A549 (cell line): ENCODE results near the gene CDC42BPB. TPM values are rescaled to one million over a fixed set of nuclear protein-coding genes. Genes with fewer than 3 reads are reported as not detected.

ENCODE experiments used
- ATAC-seq, 2 experiments: fragments of 200-7000 bp in 1 of 2; fragments of >200 bp in 1 of 2; cut with Nextera tagmentation in 1 of 2; cut with Tn5 transposase in 1 of 2; 3 replicates each; pipeline versions ENCODE4 v1.8.0 to v1.9.1; 2018 to 2020; ENCODE audit warnings: mild to moderate bottlenecking in 1 of 2, moderate library complexity in 1 of 2
- CTCF ChIA-PET: fragments of 300-600 bp; sonication (Branson Sonifier 250); formaldehyde crosslinking; extraction: SDS; loops from one replicate; lab custom pipeline; 2021; ENCODE audit warnings: antibody characterized with exemption, inconsistent platforms; lab: Yijun Ruan, JAX
- POLR2A ChIA-PET: fragments of 350-600 bp; formaldehyde crosslinking; extraction: SDS; loops from one replicate; lab custom pipeline; 2021; ENCODE audit warnings: antibody characterized with exemption, inconsistent platforms; lab: Yijun Ruan, JAX
- DNase-seq, 2 experiments: peaks; one replicate each; pipeline versions ENCODE4 v3.0.0 to v3.0.0-alpha.2; 2011 to 2016; ENCODE audit warnings: low read depth in 1 of 2, low spot score in 1 of 2
- FAIRE-seq: peaks from 2 replicates; lab custom pipeline; 2011; peaks lifted over from hg19 to GRCh38; lab: Jason Lieb, UNC
- H3K27ac ChIP-seq, 2 experiments: fragments of >200 bp; sonication (Bioruptor Twin); formaldehyde crosslinking; 3 replicates each; pipeline ENCODE4 v1.5.1; 2016 to 2017
- H3K4me1 ChIP-seq: fragments of >200 bp; sonication (Bioruptor Twin); formaldehyde crosslinking; 3 replicates; pipeline ENCODE4 v1.6.1; 2016
- H3K4me2 ChIP-seq: fragments of >200 bp; sonication (Bioruptor Twin); formaldehyde crosslinking; 3 replicates; pipeline ENCODE4 v1.6.1; 2016
- H3K4me3 ChIP-seq: fragments of >200 bp; sonication (Bioruptor Twin); formaldehyde crosslinking; 3 replicates; pipeline ENCODE4 v1.5.1; 2016
- H3K9me3 ChIP-seq: fragments of >200 bp; sonication (Bioruptor Twin); formaldehyde crosslinking; 3 replicates; pipeline ENCODE4 v1.6.1; 2016
- CBX8 ChIP-seq: fragments of 200-600 bp; sonication (generic); IDR thresholded peaks from 2 replicates; pipeline ENCODE4 v1.6.1; 2016
- CHD2 ChIP-seq: fragments of 150-350 bp; IDR thresholded peaks from 2 replicates; pipeline ENCODE4 v1.6.1; 2014; ENCODE audit warnings: low read length; ENCODE audit not compliant: partially characterized antibody
- EHF ChIP-seq: fragments of 250-450 bp; sonication (Bioruptor Pico); IDR thresholded peaks from 2 replicates; pipeline ENCODE4 v1.5.0; 2020; ENCODE audit warnings: mild to moderate bottlenecking
- EHMT2 ChIP-seq: fragments of 200-600 bp; sonication (generic); IDR thresholded peaks from 2 replicates; pipeline ENCODE4 v1.6.1; 2016; ENCODE audit warnings: antibody characterized with exemption, low read depth, mild to moderate bottlenecking, moderate library complexity
- EP300 ChIP-seq, 2 experiments: fragments of >200 bp; sonication (Bioruptor Twin); formaldehyde crosslinking; IDR thresholded peaks; 2 replicates in 1 of 2; 3 replicates in 1 of 2; pipeline ENCODE4 v1.6.1; 2016 to 2017
- HOXA7 ChIP-seq: fragments of 250-450 bp; sonication (Bioruptor Pico); IDR thresholded peaks from 2 replicates; pipeline ENCODE4 v1.5.0; 2020; ENCODE audit warnings: mild to moderate bottlenecking, moderate library complexity
- HOXB13 ChIP-seq: fragments of 250-450 bp; sonication (Bioruptor Pico); IDR thresholded peaks from 2 replicates; pipeline ENCODE4 v1.5.0; 2020; ENCODE audit warnings: low read depth, mild to moderate bottlenecking, moderate library complexity
- JUN ChIP-seq, 2 experiments: fragments of >200 bp; sonication (Bioruptor Twin); formaldehyde crosslinking; IDR thresholded peaks; 2 replicates in 1 of 2; 3 replicates in 1 of 2; pipeline ENCODE4 v1.6.1; 2016 to 2017
- JUNB ChIP-seq: fragments of >200 bp; sonication (Bioruptor Twin); formaldehyde crosslinking; IDR thresholded peaks from 2 replicates; pipeline ENCODE4 v1.6.1; 2016
- MAFK ChIP-seq: fragments of 450-650 bp; IDR thresholded peaks from 2 replicates; pipeline ENCODE4 v1.6.1; 2014; ENCODE audit not compliant: partially characterized antibody
- POLR2A ChIP-seq: IDR thresholded peaks from 2 replicates; pipeline ENCODE4 v1.6.1; 2012; ENCODE audit warnings: mild to moderate bottlenecking, low read length
- RAD21 ChIP-seq, 2 experiments: fragments of >200 bp in 1 of 2; sonication (Bioruptor Twin) in 1 of 2; formaldehyde crosslinking in 1 of 2; IDR thresholded peaks in 1 of 2; conservative IDR thresholded peaks in 1 of 2; 2 replicates in 1 of 2; 3 replicates in 1 of 2; pipeline ENCODE4 v1.6.1; 2012 to 2018; ENCODE audit warnings: inconsistent platforms in 1 of 2
- RARB ChIP-seq: fragments of 250-450 bp; sonication (Bioruptor Pico); IDR thresholded peaks from 2 replicates; pipeline ENCODE4 v1.8.0; 2021; ENCODE audit warnings: mild to moderate bottlenecking, moderate library complexity
- RCOR1 ChIP-seq: fragments of 150-350 bp; IDR thresholded peaks from 2 replicates; pipeline ENCODE4 v1.6.1; 2014; ENCODE audit warnings: antibody characterized with exemption, low read length, low read depth
- SMC3 ChIP-seq: fragments of >200 bp; sonication (Bioruptor Twin); formaldehyde crosslinking; IDR thresholded peaks from 3 replicates; pipeline ENCODE4 v1.6.1; 2018; ENCODE audit warnings: inconsistent platforms
- ZNF302 ChIP-seq: fragments of 250-450 bp; sonication (Bioruptor Pico); IDR thresholded peaks from 2 replicates; pipeline ENCODE4 v1.9.0; 2021; ENCODE audit warnings: inconsistent platforms, mild to moderate bottlenecking, moderate library complexity
- ZSCAN20 ChIP-seq: fragments of 250-450 bp; sonication (Bioruptor Pico); IDR thresholded peaks from 2 replicates; pipeline ENCODE4 v1.8.0; 2022; ENCODE audit warnings: mild to moderate bottlenecking, moderate library complexity
- WGBS: methylation state at CpG from one replicate; pipeline ENCODE4 v1.1.6; 2017; ENCODE audit errors: missing lambda C conversion rate; 5-methylcytosine and 5-hydroxymethylcytosine counted together
- polyA plus RNA-seq, 4 experiments: library from polyadenylated mRNA; depleted of rRNA in 3 of 4; stranded (reverse); fragments of >200 nt; fragmentation: RNase III in 1 of 4; extraction: RNeasy Plus Mini Kit Qiagen cat#74134 plus additional on column Dnase treatment in 1 of 4; gene quantifications; 2 replicates in 3 of 4; 3 replicates in 1 of 4; pipeline ENCODE4 v1.2.3, GENCODE V29; 2011 to 2017
- TF ChIP-seq, protein P1 (sequence below): fragments of >200 bp; sonication (Bioruptor Twin); formaldehyde crosslinking; IDR thresholded peaks from 3 replicates; pipeline ENCODE4 v1.5.1; 2016
- TF ChIP-seq, protein P2 (sequence below): IDR thresholded peaks from 2 replicates; pipeline ENCODE4 v1.6.1; 2012

CDC42BPB gene
- polyA plus RNA-seq, 2 of the 4 experiments (the other 2 are of a cell fraction) = 56.4 to 57.1 TPM

DNA sequence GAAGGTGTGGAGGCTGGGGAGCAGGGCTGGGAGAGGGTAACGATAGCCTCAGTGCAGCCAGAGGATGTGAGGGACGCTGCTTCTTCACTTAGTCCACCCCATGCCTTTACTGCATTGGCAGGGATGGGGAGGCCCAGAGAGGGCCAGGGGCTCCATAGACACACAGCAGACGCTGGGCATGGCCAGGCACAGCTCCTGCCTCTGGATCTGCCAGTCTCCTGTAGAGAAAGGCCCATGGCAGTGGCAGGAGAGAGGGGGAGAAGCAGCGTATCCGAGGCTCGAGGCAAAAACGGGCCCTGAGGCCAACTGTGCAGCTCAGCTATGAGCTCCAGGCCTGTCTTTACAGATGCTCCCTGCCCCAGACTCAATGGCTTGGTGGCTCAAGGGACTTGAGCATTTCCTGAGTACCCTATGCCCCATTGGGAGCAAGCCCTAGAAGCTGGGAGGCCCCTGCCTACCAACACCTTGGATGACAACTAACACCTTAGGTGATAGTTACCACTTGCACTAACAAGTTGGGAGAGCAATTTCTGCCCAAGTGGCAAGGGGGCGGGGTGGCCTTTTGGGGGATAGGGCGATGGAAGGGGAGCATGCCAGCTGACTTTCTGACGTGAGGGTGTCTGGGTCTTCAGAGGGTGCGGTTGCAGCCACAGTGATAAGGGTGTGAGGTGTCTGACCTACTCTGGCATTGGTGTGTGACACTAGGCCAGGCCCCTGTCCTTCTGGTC is 21.7 kb upstream of the CDC42BPB start:
- TF ChIP-seq JUNB (no peak), EHMT2 (no peak), RCOR1 (no peak), ZSCAN20 (no peak), EP300 (IDR thresholded peaks at IDR 0.05) (no peak), HOXA7 (CRISPR knock-in tag) (no peak), SMC3 (no peak), RARB (CRISPR knock-in tag) (no peak)
- TF ChIP-seq, all 56 proteins: peak for 0
- no peak for DNase-seq
- Histone ChIP-seq H3K27ac (0 out of 6 replicates have a peak overlapping the region, but pooled peaks of 1 of the 2 experiments have one; percentile 1), H3K4me1 (peaks cover 13% of the 10 kb centered on the region), H3K9me3 (no peaks in the 10 kb centered on the region), H3K4me2 (no peak overlapping the region; the same call in 2 of the 3 replicates), H3K4me3 (no peak overlapping the region)
- 59% methylated on average over 11 of the region's 11 CpGs for WGBS
- ATAC-seq = no peak
- ChIA-PET POLR2A (no interaction called here), CTCF (interaction anchor here (0.5 to 11.1 kb wide), 21 partner anchors 10 to 357 kb away, joined by 3 to 259 read pairs (median 4); partner anchors contain the start of gene EXOC3L4)
- no peak for FAIRE-seq

DNA sequence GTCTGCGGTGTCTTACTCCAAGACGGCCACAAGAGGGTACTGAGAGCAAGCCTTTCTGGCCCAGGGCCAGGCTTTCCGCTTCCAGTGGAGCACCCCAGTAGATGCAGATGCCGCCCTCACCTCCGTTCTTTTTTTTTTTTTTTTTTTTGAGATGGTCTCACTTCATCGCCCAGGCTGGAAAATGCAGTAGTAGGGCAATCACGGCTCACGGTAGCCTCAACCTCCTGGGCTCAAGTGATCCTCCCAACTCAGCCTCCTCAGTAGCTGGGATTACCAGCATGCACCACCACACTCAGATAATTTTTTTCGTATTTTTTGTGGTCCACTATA is 21.0 kb upstream of the CDC42BPB start:
- ChIA-PET POLR2A (no interaction called here), CTCF (interaction anchor here (0.6 to 11.1 kb wide), 16 partner anchors 9 to 357 kb away, joined by 3 to 259 read pairs (median 4); partner anchors contain the start of gene EXOC3L4)
- DNase-seq (peak; percentile 86 to 87), FAIRE-seq (no peak), ATAC-seq (peak; percentile 26 to 35; a peak in 4 of 6 replicates)
- TF ChIP-seq, protein P1, sequence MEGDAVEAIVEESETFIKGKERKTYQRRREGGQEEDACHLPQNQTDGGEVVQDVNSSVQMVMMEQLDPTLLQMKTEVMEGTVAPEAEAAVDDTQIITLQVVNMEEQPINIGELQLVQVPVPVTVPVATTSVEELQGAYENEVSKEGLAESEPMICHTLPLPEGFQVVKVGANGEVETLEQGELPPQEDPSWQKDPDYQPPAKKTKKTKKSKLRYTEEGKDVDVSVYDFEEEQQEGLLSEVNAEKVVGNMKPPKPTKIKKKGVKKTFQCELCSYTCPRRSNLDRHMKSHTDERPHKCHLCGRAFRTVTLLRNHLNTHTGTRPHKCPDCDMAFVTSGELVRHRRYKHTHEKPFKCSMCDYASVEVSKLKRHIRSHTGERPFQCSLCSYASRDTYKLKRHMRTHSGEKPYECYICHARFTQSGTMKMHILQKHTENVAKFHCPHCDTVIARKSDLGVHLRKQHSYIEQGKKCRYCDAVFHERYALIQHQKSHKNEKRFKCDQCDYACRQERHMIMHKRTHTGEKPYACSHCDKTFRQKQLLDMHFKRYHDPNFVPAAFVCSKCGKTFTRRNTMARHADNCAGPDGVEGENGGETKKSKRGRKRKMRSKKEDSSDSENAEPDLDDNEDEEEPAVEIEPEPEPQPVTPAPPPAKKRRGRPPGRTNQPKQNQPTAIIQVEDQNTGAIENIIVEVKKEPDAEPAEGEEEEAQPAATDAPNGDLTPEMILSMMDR = peak; percentile 75
- TF ChIP-seq CHD2 = no peak
- TF ChIP-seq RAD21 (conservative IDR thresholded peaks at IDR 0.05 in 1 of 2, IDR thresholded peaks at IDR 0.05 in 1 of 2) = peak; percentile 73 to 77
- no peak for TF ChIP-seq CBX8
- peak; percentile 87 for TF ChIP-seq SMC3
- no peak overlapping the region for H3K4me3 ChIP-seq
- H3K27ac ChIP-seq = peak overlapping the region in 1 of 2 experiments; percentile 56; a peak in 3 of 6 replicates
- whole genome bisulfite sequencing = 1% methylated on average over 9 of the region's 9 CpGs
- peak overlapping the region; percentile 32 for H3K4me2 ChIP-seq
- H3K4me1 ChIP-seq = peaks cover 19% of the 10 kb centered on the region
- H3K9me3 ChIP-seq = no peaks in the 10 kb centered on the region

DNA sequence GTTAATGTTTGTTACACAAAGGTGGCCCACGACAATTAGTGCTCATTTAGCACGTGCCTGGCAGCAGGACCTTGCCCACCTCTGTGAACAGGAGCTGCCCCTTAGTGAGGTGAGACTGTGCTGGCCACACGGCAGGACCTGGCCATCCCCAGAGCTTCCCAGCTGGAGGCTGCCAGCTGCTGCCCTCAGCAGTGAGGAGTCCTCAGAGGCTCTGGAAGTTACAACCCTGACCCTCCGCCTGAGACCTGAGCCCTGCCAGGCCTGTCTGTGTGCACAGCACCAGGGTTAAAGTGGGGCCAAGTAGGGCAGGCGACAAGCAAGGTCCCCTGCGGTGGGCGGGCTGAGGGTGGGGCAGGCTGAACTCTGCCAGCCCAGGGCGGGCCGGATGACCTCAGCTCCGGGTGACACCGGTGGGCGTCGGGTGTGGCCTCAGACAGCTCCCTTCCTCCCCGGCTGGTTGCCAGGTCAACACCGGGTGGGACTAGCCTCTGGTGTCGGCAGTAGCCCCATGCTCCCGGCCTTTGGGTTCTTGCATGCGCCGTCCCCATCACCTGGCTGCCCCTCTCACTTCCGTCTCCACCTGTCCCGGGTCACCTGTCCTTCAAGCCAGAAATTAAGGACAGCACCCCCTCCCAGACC is 17.5 kb upstream of the CDC42BPB start:
- no peak for FAIRE-seq
- 3% methylated on average over 12 of the region's 21 CpGs for WGBS
- no peaks in the 10 kb centered on the region for H3K9me3 ChIP-seq
- peaks cover 54% of the 10 kb centered on the region for H3K4me1 ChIP-seq
- ChIA-PET POLR2A (interaction anchor here (0.6 to 1.3 kb wide), 2 partner anchors 259 to 306 kb away, joined by 3 to 4 read pairs; partner anchors contain the start of gene EIF5), CTCF (interaction anchor here (0.5 to 11.1 kb wide), 37 partner anchors 9 to 1004 kb away, joined by 3 to 259 read pairs (median 4); partner anchors contain the start of genes EXOC3L4 and LBHD2)
- peak overlapping the region; percentile 58 for H3K4me3 ChIP-seq
- H3K4me2 ChIP-seq = peak overlapping the region; percentile 96
- DNase-seq = peak; percentile 54 to 86
- peak; percentile 20 to 32 for ATAC-seq
- TF ChIP-seq EHF (CRISPR knock-in tag) (0 out of 2 replicates have a peak, but pooled peaks have one; percentile 47), MAFK (no peak), ZNF302 (peak; percentile 44; the same call in 1 of the 2 replicates), JUN (IDR thresholded peaks at IDR 0.05) (peak in 1 of 2 experiments; percentile 21; a peak in 1 of 5 replicates), HOXB13 (peak; percentile 30; the same call in 1 of the 2 replicates), SMC3 (no peak), POLR2A (peak; percentile 19; the same call in 1 of the 2 replicates), ZSCAN20 (no peak)
- TF ChIP-seq, protein P2, sequence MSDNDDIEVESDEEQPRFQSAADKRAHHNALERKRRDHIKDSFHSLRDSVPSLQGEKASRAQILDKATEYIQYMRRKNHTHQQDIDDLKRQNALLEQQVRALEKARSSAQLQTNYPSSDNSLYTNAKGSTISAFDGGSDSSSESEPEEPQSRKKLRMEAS = peak; percentile 52
- peak overlapping the region; percentile 97 to 99 for H3K27ac ChIP-seq
